Measurements from ENCODE around the gene EHBP1.

- TF ChIP-seq ZNF274 (IDR thresholded peaks at IDR 0.05; ENCODE audit: low read depth, low read length) (no peak), YY1 (IDR thresholded peaks at IDR 0.05; ENCODE audit: insufficient read depth, insufficient read length) (no peak)
Measured at GRCh38 chr2:62928015-62928414, 222.5 kb downstream of the EHBP1 start.
